ENCODE data around the gene IGLL1. TPM values are rescaled to one million over a fixed set of nuclear protein-coding genes. Genes with fewer than 3 reads are reported as not detected.
"Not testable (repeated sequence)": the region's sequence is repeated elsewhere in the genome, so short reads cannot be mapped to it uniquely, and the experiment has no call there.

IGLL1 gene
- total RNA-seq, 1 experiment from 2014 or later = not detected

DNA sequence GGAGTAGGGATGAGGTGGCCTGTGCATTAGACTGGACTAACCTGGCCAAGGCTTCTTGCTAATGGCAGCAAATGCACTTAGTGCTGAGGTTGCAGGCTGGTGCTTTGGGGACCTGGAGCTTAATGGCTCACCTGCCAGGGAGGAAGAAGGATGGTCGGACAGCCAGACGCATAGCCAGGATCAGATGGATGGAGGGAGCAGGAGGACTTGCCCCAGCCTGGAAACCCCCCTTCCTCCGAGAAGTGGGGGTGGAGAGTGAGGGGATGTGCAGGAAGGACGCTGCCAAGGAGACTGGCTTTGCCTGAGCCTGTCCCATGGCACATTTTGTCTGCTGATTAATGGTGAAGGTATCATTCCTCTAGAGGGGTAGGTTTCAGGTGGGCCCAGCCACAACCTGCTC, 17.9 kb downstream of the IGLL1 start:
- no peak for DNase-seq (ENCODE audit: low spot score)

- not testable (repeated sequence) for DNase-seq (ENCODE audit: low spot score)
Observed at GRCh38 chr22:23561025-23561510, 19.0 kb downstream of the IGLL1 start.

DNA sequence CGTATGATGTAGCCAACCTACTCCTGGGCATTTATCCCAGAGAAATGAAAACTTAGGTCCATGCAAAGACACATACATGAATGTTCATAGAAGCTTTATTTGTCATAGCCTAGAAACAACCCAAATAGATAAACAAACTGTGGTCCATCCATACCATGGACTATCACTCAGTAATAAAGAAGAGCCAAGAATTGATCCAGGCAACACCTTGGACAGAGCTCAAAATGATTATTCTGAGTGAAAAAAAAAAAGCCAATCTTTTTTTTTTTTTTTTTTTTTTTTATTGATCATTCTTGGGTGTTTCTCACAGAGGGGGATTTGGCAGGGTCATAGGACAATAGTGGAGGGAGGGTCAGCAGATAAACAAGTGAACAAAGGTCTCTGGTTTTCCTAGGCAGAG, 19.9 kb downstream of the IGLL1 start:
- DNase-seq (ENCODE audit: low spot score) = not testable (repeated sequence)

- DNase-seq (ENCODE audit: low spot score) = no peak
Observed at GRCh38 chr22:23557467-23557866, 22.6 kb downstream of the IGLL1 start.

DNA sequence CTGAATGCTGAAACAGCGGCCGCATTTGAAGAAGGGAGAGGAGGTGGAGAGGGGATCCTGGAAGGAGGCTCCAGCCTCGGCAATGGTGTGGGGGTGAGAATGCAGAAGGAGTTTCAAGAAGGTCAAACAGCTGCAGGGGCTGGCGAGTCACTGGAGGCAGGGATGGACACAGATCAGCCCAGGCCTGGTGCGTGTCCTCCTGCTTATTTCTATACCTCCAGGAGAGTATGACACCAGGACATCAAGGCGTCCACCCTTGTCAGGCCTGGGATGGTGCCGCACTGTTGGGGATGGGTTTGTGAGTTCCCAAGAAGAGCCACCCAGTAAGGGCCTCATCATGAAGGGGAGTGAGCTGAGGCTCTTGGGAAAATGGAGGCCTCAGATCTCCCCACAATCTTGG, 23.1 kb downstream of the IGLL1 start:
- no peak for DNase-seq (ENCODE audit: low spot score)

- DNase-seq (ENCODE audit: low spot score) = no peak
Observed at GRCh38 chr22:23556026-23556620, 24.0 kb downstream of the IGLL1 start.

- DNase-seq (ENCODE audit: low spot score) = no peak
Observed at GRCh38 chr22:23555118-23555517, 25.0 kb downstream of the IGLL1 start.

DNA sequence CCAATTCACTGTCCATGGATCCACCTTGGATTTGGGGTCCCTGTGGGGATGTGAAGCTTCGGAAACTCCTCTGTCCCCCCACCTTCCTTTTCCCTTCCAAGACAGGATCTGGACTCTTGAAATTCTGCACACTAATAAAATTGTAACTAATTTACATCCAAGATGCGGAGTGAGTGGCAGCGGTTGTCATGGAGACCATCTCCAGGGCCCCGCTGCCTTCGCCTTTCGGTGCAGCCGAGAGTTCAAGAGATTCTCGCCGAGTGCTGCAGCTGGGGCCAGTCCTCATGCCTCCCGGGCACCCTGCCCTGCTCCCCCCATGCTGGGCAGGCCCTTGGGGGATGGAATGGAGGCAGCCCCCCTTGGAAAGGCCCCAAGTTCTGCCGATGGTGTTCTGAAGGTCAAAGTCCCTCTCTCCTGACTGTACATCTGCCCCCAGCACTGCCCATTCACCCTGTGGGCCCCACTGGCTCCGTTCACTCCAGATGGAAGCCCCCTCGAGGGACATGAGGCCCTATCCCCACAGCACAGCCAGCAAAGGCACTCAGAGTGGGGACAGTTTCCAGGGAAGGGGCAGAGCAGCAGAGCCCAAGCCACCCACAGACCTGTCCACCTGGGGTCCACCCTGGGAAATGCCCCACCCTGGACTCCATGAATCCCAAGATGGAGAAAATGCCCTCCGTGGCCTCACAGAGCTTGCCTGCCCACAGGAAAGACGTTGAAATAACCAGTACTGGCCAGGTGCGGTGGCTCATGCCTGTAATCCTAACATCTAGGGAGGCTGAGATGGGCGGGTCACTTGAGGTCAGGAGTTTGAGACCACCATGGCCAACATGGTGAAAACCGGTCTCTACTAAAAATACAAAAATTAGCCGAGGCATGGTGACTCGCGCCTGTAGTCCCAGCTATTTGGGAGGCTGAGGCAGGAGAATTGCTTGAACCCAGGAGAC, 25.9 kb downstream of the IGLL1 start:
- no peak for DNase-seq (ENCODE audit: low spot score)

DNA sequence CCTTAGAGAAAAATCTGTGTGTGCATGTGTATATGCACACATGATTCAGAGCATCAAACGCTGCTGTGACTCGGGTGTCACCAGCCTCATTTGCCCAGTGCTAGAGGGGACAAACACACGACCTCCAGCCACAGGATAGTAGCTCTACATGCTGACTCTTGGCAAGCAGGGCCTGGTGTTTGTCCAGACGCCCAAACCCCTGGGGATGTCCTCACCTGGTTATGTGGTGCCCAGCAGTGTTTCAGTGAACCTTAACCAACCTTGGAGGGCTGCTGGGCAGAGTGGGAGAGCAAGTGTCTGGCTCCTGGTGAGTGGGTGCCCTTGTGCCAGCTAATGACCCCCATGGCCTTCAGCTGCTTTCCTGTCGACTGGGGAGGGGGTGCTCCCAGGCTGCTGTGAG, 26.7 kb downstream of the IGLL1 start:
- no peak for DNase-seq (ENCODE audit: low spot score)

DNA sequence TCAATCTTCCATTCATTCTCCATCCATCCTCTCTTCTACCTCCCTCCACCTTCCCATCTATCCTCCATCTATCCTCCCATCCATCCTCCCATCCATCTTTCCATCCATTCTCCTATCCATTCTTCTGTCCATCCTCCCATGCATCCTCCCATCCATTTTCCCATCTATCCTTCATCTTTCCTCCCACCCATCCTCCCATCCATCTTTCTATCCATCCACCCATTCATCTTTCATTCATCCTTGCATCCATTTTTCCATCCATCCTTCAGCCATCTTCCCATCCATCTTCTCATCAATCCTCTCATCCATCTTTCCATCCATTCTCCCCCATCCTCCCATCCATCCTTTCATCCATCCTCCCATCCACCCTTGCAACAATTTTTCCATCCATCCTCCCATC, 27.5 kb downstream of the IGLL1 start:
- no peak for DNase-seq (ENCODE audit: low spot score)

- no peak for DNase-seq (ENCODE audit: low spot score)
Observed at GRCh38 chr22:23551385-23551784, 28.7 kb downstream of the IGLL1 start.

GRCh38 chr22:23550049-23550650, 29.9 kb downstream of the IGLL1 start:
- no peak for DNase-seq (ENCODE audit: low spot score)

- no peak for DNase-seq (ENCODE audit: low spot score)
Observed at GRCh38 chr22:23549198-23549595, 30.9 kb downstream of the IGLL1 start.

- DNase-seq (ENCODE audit: low spot score) = no peak
Observed at GRCh38 chr22:23548501-23549197, 31.4 kb downstream of the IGLL1 start.

GRCh38 chr22:23547818-23548500, 32.1 kb downstream of the IGLL1 start:
- no peak for DNase-seq (ENCODE audit: low spot score)

DNA sequence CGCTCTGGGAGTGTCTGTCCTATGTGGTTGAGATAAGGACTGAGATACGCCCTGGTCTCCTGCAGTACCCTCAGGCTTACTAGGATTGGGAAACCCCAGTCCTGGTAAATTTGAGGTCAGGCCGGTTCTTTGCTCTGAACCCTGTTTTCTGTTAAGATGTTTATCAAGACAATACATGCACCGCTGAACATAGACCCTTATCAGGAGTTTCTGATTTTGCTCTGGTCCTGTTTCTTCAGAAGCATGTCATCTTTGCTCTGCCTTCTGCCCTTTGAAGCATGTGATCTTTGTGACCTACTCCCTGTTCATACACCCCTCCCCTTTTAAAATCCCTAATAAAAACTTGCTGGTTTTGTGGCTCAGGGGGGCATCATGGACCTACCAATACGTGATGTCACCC, 32.7 kb downstream of the IGLL1 start:
- DNase-seq (ENCODE audit: low spot score) = not testable (repeated sequence)

- no peak for DNase-seq (ENCODE audit: low spot score)
Observed at GRCh38 chr22:23544852-23545251, 35.2 kb downstream of the IGLL1 start.

GRCh38 chr22:23543506-23544000, 36.5 kb downstream of the IGLL1 start:
- DNase-seq (ENCODE audit: low spot score) = not testable (repeated sequence)

- DNase-seq (ENCODE audit: low spot score) = peak; percentile 33
Observed at GRCh38 chr22:23542933-23543332, 37.2 kb downstream of the IGLL1 start.

DNA sequence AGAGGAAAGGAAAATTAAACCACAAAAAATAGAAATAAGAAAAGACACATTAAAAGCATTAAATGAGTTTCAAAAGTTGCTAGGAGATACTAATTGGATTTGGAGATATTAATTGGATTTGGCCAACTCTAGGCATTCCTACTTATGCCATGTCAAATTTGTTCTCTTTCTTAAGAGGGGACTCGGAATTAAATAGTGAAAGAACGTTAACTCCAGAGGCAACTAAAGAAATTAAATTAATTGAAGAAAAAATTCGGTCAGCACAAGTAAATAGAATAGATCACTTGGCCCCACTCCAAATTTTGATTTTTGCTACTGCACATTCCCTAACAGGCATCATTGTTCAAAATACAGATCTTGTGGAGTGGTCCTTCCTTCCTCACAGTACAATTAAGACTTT, 37.7 kb downstream of the IGLL1 start:
- not testable (repeated sequence) for DNase-seq (ENCODE audit: low spot score)

DNA sequence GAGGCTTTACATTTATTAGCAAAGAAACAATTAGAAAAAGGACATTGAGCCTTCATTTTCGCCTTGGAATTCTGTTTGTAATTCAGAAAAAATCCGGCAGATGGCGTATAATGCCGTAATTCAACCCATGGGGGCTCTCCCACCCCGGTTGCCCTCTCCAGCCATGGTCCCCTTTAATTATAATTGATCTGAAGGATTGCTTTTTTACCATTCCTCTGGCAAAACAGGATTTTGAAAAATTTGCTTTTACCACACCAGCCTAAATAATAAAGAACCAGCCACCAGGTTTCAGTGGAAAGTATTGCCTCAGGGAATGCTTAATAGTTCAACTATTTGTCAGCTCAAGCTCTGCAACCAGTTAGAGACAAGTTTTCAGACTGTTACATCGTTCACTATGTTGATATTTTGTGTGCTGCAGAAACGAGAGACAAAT, 38.2 kb downstream of the IGLL1 start:
- not testable (repeated sequence) for DNase-seq (ENCODE audit: low spot score)
